HFF-Myc (cell line): ENCODE results near the gene CARD8.
A peak's percentile ranks its signal among the peaks of the same experiment; 100 is the strongest.

ENCODE experiments used
- DNase-seq: peaks from one replicate; pipeline ENCODE4 v3.0.0-alpha.2; 2011; ENCODE audit warnings: low read depth; ENCODE audit errors: extremely low read depth
- H3K4me3 ChIP-seq: replicated peaks from 2 replicates; pipeline ENCODE4 v1.5.1; 2011; ENCODE audit warnings: low read depth, mild to moderate bottlenecking, control low read depth, low read length
- TF ChIP-seq, protein P1 (sequence below): IDR thresholded peaks from 2 replicates; pipeline ENCODE4 v1.5.1; 2012; ENCODE audit warnings: mild to moderate bottlenecking, low read depth, low read length, control low read depth; ENCODE audit errors: missing control alignments

CARD8 gene, protein sequence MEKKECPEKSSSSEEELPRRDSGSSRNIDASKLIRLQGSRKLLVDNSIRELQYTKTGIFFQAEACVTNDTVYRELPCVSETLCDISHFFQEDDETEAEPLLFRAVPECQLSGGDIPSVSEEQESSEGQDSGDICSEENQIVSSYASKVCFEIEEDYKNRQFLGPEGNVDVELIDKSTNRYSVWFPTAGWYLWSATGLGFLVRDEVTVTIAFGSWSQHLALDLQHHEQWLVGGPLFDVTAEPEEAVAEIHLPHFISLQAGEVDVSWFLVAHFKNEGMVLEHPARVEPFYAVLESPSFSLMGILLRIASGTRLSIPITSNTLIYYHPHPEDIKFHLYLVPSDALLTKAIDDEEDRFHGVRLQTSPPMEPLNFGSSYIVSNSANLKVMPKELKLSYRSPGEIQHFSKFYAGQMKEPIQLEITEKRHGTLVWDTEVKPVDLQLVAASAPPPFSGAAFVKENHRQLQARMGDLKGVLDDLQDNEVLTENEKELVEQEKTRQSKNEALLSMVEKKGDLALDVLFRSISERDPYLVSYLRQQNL

DNA sequence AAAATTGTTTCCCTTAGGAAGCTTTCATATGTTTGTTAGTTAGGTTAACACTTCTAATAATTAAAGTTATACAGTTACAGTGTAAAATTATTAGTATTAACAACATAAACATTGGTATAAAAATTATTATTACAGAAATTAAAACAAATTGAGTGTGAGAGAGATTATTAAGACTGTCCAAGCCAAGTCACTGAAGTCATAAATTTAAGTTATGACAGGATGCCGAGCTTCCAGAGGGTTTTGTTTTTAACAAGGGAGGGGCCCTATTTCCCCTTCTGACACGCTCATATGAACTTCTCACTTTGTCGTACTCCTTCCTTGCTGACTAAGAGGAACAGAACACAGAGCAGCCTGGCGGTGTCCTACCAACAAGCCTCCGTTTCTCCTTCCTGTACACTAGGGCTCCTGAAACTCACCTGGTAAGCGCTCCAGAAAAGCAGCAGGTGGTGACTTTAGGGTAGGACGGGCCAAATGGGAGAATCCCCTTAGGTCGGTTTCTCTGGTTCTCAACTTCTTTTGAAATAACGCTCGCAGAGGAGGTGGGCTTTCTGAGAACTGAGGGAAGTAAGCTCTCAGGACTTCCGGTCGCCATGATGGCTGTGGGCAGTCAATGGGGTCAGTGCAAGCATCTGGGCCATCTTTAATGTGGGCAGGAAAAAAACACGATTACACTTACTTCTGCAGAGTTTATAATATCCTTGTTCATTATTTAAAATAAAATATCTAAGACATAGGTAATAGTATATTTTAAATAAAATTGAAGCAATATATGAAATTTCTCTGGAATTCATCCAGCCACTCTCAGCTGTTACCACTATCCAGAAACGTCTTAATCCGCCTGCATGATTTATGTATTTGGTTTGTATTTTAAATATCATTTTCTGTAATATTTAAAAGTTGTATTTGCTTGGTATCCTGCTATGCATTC is at the start of gene CARD8:
CARD8 (minus strand) TSS at position 537 of the 928 bp plus-strand sequence. CDS start 14,892 bp downstream, outside the sequence.
- TF ChIP-seq, protein P1, sequence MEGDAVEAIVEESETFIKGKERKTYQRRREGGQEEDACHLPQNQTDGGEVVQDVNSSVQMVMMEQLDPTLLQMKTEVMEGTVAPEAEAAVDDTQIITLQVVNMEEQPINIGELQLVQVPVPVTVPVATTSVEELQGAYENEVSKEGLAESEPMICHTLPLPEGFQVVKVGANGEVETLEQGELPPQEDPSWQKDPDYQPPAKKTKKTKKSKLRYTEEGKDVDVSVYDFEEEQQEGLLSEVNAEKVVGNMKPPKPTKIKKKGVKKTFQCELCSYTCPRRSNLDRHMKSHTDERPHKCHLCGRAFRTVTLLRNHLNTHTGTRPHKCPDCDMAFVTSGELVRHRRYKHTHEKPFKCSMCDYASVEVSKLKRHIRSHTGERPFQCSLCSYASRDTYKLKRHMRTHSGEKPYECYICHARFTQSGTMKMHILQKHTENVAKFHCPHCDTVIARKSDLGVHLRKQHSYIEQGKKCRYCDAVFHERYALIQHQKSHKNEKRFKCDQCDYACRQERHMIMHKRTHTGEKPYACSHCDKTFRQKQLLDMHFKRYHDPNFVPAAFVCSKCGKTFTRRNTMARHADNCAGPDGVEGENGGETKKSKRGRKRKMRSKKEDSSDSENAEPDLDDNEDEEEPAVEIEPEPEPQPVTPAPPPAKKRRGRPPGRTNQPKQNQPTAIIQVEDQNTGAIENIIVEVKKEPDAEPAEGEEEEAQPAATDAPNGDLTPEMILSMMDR, result no peak
- DNase-seq, result peak; percentile 72
- H3K4me3 ChIP-seq, result peak within 1 kb of the TSS; percentile 81

DNA sequence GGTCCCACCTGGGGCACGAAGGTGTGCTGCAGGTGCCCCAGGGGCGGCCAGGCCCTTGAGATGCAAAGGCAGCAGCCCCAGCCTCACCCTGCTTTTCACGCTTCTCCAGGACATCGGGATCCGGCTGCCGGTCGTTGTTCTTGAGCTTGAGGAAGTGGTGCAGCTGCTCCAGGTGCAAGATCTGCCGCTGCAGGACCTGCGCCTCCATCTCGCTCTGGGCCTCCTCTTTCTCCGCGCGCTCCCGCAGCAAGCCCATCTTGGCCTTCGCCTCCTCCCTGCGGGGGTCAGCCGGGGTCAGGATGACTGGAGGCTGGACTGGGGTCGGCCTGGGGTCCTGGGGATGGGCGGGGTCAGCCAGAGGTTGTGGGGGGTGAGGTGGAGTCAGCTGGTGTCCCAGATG is 48.2 kb upstream of the CARD8 start:
- H3K4me3 ChIP-seq, result no peak overlapping the region
- TF ChIP-seq, protein P1, result no peak
- DNase-seq, result no peak

DNA sequence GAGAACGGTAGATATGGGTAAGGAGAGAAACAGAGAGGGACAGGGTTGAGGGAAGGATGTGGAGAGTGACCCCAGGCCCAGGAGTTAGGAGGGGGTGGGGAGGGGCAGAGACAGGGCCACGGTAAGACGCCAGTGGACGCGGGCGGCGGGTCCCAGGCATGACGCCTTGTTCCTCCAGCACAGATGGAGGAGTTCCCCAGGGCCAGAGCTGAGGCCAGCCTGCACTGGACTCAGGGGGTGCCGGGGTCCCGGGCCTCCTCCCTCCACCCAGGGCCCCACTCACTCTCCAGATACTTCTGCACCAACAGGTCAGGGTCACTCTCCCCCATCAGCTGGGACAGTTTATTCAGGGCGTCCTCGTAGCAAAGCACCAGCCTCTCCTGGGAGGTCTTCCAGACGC is 47.7 kb upstream of the CARD8 start:
- TF ChIP-seq, protein P1, result no peak
- no peak overlapping the region for H3K4me3 ChIP-seq
- no peak for DNase-seq

DNA sequence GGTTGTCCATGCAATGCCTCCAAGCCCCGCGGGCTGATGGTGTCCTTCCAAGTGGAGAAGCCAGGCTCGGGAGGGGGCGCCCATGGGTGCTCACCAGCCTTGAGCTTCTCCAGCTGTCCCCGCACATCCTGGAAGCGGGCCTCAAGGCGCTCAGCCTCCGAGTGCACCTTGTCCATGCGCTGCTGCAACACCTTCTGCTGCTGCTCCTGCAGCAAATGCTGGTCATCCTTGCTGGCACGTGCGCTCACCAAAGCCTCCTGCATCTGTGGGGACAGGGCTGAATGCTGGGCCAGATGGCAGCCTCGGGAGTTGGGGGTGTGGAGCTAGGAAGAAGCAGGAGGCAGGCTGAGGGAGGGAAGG is 46.9 kb upstream of the CARD8 start:
- H3K4me3 ChIP-seq, result no peak overlapping the region
- DNase-seq, result no peak
- TF ChIP-seq, protein P1, result no peak

DNA sequence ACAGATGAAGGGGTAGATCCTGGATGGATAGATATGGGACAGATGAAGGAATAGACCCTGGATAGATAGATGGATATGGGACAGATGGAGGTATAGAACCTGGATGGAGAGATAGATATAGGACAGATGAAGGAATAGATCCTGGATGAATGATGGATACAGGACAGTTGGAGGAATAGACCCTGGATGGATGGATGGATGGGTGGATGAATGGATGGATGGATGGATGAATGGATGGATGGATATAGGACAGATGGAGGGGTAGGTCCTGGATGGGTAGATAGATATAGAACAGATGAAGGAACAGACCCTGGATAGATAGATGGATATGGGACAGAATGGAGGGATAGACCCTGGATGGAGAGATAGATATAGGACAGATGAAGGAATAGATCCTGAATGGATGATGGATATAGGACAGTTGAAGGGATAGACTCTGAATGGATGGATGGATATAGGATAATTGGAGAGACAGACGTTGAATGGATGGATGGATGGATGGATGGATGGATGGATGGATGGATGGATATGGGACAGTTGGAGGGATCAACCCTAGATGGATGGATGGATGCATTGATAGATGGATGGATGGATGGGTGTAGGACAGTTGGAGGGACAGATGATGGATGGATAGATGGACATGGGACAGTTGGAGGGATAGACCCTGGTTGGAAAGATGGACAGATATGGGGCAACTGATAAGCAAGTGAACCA is 46.3 kb upstream of the CARD8 start:
- no peak for DNase-seq
- TF ChIP-seq, protein P1, result no peak
- H3K4me3 ChIP-seq, result no peak overlapping the region

DNA sequence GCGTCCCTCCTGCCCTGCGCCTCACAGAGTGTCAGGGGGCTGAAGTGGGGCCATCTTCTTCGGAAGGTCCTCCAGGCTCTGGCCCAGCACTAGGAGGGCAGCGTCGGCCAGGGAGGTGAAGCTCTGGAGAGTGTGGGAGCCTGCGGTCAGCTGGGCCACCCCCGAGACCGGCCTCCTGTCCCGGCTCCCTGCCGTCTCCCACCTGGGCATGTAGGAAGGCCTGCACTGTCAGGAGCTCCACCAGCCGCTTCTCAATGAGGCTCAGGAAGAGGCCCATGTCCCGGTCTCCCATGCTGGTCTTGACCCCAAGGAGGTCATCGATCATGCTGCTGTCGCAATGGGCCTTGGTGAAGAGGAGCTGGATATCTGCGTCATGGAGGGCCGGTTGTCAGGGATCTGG is 42.3 kb upstream of the CARD8 start:
- TF ChIP-seq, protein P1, result no peak
- H3K4me3 ChIP-seq, result no peak overlapping the region
- no peak for DNase-seq
